ENCODE data around the gene LINS1. TPM values are rescaled to one million over a fixed set of nuclear protein-coding genes. Genes with fewer than 3 reads are reported as not detected.

The LINS1 gene
- total RNA-seq, 1 donor from 2014 or later = 7.2 TPM

- no peak overlapping the region for H3K4me3 Mint-ChIP-seq (ENCODE audit: unreplicated experiment)
- no peaks in the 10 kb centered on the region for H3K4me1 Mint-ChIP-seq (ENCODE audit: low read depth)
- no peak overlapping the region for H3K27ac Mint-ChIP-seq (ENCODE audit: unreplicated experiment)
- no peaks in the 10 kb centered on the region for H3K9me3 Mint-ChIP-seq (ENCODE audit: low read depth)
- DNase-seq (ENCODE audit: low spot score) = no peak
- no peak for TF ChIP-seq CTCF (IDR thresholded peaks at IDR 0.05)
- no peaks in the 10 kb centered on the region for H3K27me3 Mint-ChIP-seq (ENCODE audit: low read depth)
- H3K36me3 Mint-ChIP-seq (ENCODE audit: low read depth) = no peaks in the 10 kb centered on the region
These were observed 43.7 kb upstream of the LINS1 start for GRCh38 chr15:100645671-100646070.

GRCh38 chr15:100642950-100643338 lies 41.0 kb upstream of the LINS1 start:
- no peaks in the 10 kb centered on the region for H3K4me1 Mint-ChIP-seq (ENCODE audit: low read depth)
- DNase-seq (ENCODE audit: low spot score) = no peak
- H3K27me3 Mint-ChIP-seq (ENCODE audit: low read depth) = no peaks in the 10 kb centered on the region
- no peaks in the 10 kb centered on the region for H3K36me3 Mint-ChIP-seq (ENCODE audit: low read depth)
- H3K4me3 Mint-ChIP-seq (ENCODE audit: unreplicated experiment) = no peak overlapping the region
- no peak for TF ChIP-seq CTCF (IDR thresholded peaks at IDR 0.05)
- H3K9me3 Mint-ChIP-seq (ENCODE audit: low read depth) = no peaks in the 10 kb centered on the region
- H3K27ac Mint-ChIP-seq (ENCODE audit: unreplicated experiment) = no peak overlapping the region

GRCh38 chr15:100642213-100642949 lies 40.4 kb upstream of the LINS1 start:
- H3K4me3 Mint-ChIP-seq (ENCODE audit: unreplicated experiment) = no peak overlapping the region
- H3K27ac Mint-ChIP-seq (ENCODE audit: unreplicated experiment) = no peak overlapping the region
- no peaks in the 10 kb centered on the region for H3K27me3 Mint-ChIP-seq (ENCODE audit: low read depth)
- H3K36me3 Mint-ChIP-seq (ENCODE audit: low read depth) = no peaks in the 10 kb centered on the region
- no peaks in the 10 kb centered on the region for H3K4me1 Mint-ChIP-seq (ENCODE audit: low read depth)
- TF ChIP-seq CTCF (IDR thresholded peaks at IDR 0.05) = no peak
- no peaks in the 10 kb centered on the region for H3K9me3 Mint-ChIP-seq (ENCODE audit: low read depth)
- DNase-seq (ENCODE audit: low spot score) = no peak

GRCh38 chr15:100638177-100638730 lies 36.3 kb upstream of the LINS1 start:
- Mint-ChIP-seq H3K27ac (ENCODE audit: unreplicated experiment) (no peak overlapping the region), H3K4me3 (ENCODE audit: unreplicated experiment) (no peak overlapping the region), H3K27me3 (ENCODE audit: low read depth) (no peaks in the 10 kb centered on the region), H3K9me3 (ENCODE audit: low read depth) (no peaks in the 10 kb centered on the region), H3K4me1 (ENCODE audit: low read depth) (no peaks in the 10 kb centered on the region), H3K36me3 (ENCODE audit: low read depth) (no peaks in the 10 kb centered on the region)
- TF ChIP-seq CTCF (IDR thresholded peaks at IDR 0.05) = no peak
- no peak for DNase-seq (ENCODE audit: low spot score)

GRCh38 chr15:100635406-100636071 lies 33.6 kb upstream of the LINS1 start:
- DNase-seq (ENCODE audit: low spot score) = no peak

More at GRCh38 chr15:100635406-100636071, 33.6 kb upstream of the LINS1 start:
- H3K27ac Mint-ChIP-seq (ENCODE audit: unreplicated experiment) = no peak overlapping the region
- no peak overlapping the region for H3K4me3 Mint-ChIP-seq (ENCODE audit: unreplicated experiment)
- H3K27me3 Mint-ChIP-seq (ENCODE audit: low read depth) = no peaks in the 10 kb centered on the region
- no peaks in the 10 kb centered on the region for H3K4me1 Mint-ChIP-seq (ENCODE audit: low read depth)
- H3K9me3 Mint-ChIP-seq (ENCODE audit: low read depth) = no peaks in the 10 kb centered on the region
- no peak for TF ChIP-seq CTCF (IDR thresholded peaks at IDR 0.05)
- H3K36me3 Mint-ChIP-seq (ENCODE audit: low read depth) = no peaks in the 10 kb centered on the region

All from chondrocyte (in vitro differentiated cells).